ENCODE data around the gene FYN.

DNA sequence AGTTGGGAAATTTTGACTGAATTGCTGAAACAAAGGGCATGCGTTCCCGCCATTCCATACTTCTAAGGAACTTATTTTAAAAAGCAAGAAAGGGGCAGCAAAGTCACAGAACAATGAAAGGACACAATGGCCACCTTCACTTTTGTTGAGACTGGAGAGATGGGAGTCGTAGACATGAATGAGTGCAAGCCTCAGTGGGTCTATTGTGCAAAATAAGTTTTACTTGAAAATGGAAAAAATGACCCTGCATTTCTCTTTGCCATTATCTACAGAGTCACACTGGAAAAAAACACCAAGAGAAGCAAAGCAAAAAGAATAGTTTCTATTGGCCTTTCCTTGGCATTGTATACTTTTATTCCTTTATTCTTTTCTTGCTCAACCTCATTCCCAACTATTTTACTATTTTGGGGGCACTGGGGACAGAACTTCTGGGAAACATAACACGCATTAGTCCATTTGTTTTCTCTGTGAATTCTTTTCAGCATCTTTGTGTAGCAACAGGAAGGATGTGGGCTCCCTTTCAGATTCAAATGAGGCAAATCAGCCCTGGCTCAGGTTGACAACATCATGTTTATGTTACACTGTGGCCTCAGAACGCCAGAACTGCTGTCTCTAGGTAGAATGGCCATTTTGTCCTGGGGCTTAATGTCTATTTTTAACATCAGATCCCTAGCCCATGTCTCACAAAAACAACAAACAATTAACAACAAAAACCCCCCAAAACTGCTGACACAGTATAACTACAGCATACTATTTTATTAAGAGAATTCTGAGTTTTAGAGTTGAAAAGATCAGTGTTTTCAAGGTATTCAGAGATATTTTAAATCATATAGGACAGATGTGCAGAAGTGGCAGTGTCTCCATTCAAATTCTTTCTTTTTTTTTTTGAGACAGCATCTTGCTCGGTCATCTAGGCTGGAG, 122.2 kb downstream of the FYN start:
- TF ChIP-seq, protein P1, sequence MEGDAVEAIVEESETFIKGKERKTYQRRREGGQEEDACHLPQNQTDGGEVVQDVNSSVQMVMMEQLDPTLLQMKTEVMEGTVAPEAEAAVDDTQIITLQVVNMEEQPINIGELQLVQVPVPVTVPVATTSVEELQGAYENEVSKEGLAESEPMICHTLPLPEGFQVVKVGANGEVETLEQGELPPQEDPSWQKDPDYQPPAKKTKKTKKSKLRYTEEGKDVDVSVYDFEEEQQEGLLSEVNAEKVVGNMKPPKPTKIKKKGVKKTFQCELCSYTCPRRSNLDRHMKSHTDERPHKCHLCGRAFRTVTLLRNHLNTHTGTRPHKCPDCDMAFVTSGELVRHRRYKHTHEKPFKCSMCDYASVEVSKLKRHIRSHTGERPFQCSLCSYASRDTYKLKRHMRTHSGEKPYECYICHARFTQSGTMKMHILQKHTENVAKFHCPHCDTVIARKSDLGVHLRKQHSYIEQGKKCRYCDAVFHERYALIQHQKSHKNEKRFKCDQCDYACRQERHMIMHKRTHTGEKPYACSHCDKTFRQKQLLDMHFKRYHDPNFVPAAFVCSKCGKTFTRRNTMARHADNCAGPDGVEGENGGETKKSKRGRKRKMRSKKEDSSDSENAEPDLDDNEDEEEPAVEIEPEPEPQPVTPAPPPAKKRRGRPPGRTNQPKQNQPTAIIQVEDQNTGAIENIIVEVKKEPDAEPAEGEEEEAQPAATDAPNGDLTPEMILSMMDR (IDR thresholded peaks at IDR 0.05), result no peak
- TF ChIP-seq POLR2AphosphoS5 (IDR thresholded peaks at IDR 0.05) (peak; percentile 28), POLR2A (IDR thresholded peaks at IDR 0.05) (no peak)
